Ovary (tissue), 3 donors: ENCODE results near the gene WDR83.

Experiments
- EP300 ChIP-seq: sonication (generic); formaldehyde crosslinking; IDR thresholded peaks from one replicate; pipeline ENCODE4 v1.6.1; 2017; ENCODE audit warnings: antibody characterized with exemption
- POLR2A ChIP-seq: fragments of 450-650 bp; IDR thresholded peaks from one replicate; pipeline ENCODE4 v1.6.1; 2017; ENCODE audit warnings: antibody characterized with exemption, mild to moderate bottlenecking, moderate library complexity
- TF ChIP-seq, protein P1 (sequence below), 3 donors: fragments of 450-650 bp in 2 of 3; fragments of 200-600 bp in 1 of 3; IDR thresholded peaks; one replicate each; pipeline versions ENCODE4 v1.5.1 to v1.8.0; 2016 to 2022; ENCODE audit warnings: antibody characterized with exemption in 3 of 3, mild to moderate bottlenecking in 1 of 3
- donor health status: DM: no; HTN: no; CAD: no.

GRCh38 chr19:12666265-12667048, at the start of gene WDR83, which contains the start of gene MAN2B1:
- no peak for TF ChIP-seq POLR2A
- TF ChIP-seq, protein P1, sequence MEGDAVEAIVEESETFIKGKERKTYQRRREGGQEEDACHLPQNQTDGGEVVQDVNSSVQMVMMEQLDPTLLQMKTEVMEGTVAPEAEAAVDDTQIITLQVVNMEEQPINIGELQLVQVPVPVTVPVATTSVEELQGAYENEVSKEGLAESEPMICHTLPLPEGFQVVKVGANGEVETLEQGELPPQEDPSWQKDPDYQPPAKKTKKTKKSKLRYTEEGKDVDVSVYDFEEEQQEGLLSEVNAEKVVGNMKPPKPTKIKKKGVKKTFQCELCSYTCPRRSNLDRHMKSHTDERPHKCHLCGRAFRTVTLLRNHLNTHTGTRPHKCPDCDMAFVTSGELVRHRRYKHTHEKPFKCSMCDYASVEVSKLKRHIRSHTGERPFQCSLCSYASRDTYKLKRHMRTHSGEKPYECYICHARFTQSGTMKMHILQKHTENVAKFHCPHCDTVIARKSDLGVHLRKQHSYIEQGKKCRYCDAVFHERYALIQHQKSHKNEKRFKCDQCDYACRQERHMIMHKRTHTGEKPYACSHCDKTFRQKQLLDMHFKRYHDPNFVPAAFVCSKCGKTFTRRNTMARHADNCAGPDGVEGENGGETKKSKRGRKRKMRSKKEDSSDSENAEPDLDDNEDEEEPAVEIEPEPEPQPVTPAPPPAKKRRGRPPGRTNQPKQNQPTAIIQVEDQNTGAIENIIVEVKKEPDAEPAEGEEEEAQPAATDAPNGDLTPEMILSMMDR (IDR thresholded peaks at IDR 0.05), result no peak
- TF ChIP-seq EP300, result no peak
